PC-3 (cell line): ENCODE data around the gene ANXA6. TPM values are rescaled to one million over a fixed set of nuclear protein-coding genes. Genes with fewer than 3 reads are reported as not detected.

Experiments
- ATAC-seq: fragments of 200-7000 bp; cut with Tn5 transposase; 2 replicates; pipeline ENCODE4 v1.9.1; 2020; ENCODE audit warnings: mild to moderate bottlenecking, moderate library complexity
- BruUV-seq: library from RNA; stranded (reverse); fragments of 400-500 nt; replicated peaks from 2 replicates; lab custom pipeline; 2021; lab: Mats Ljungman, UMichigan
- CTCF ChIA-PET: fragments of 300-600 bp; sonication (Branson Sonifier 250); formaldehyde crosslinking; loops from one replicate; lab custom pipeline; 2022; ENCODE audit warnings: antibody characterized with exemption; lab: Charles Lee
- POLR2A ChIA-PET: fragments of 300-600 bp; sonication (Branson Sonifier 250); formaldehyde crosslinking; loops from one replicate; lab custom pipeline; 2022; ENCODE audit warnings: antibody characterized with exemption; ENCODE audit not compliant: unreplicated experiment; lab: Charles Lee
- DNase-seq: peaks from one replicate; pipeline ENCODE4 v3.0.0-alpha.2; 2015
- H2AFZ ChIP-seq: fragments of 300-600 bp; sonication (generic); 2 replicates; pipeline ENCODE4 v1.6.0; 2016; ENCODE audit warnings: antibody characterized with exemption, low read length
- H3F3A ChIP-seq: fragments of 300-600 bp; sonication (generic); one replicate; pipeline ENCODE4 v1.6.0; 2017; ENCODE audit warnings: antibody characterized with exemption, low read length, control low read depth, mild to moderate bottlenecking; ENCODE audit not compliant: unreplicated experiment
- H3K27ac ChIP-seq: fragments of 300-600 bp; sonication (generic); 2 replicates; pipeline ENCODE4 v1.5.1; 2016; ENCODE audit warnings: mild to moderate bottlenecking, low read length
- H3K27me3 ChIP-seq: fragments of 300-600 bp; sonication (generic); 2 replicates; pipeline ENCODE4 v1.6.1; 2016; ENCODE audit warnings: low read length, mixed read lengths
- H3K36me3 ChIP-seq: fragments of 300-600 bp; sonication (generic); 2 replicates; pipeline ENCODE4 v1.6.1; 2016; ENCODE audit warnings: low read depth, mixed run types, low read length, mixed read lengths
- H3K4me1 ChIP-seq: fragments of 300-600 bp; sonication (generic); 2 replicates; pipeline ENCODE4 v1.5.1; 2016; ENCODE audit warnings: low read length; ENCODE audit not compliant: insufficient read depth
- H3K4me2 ChIP-seq: fragments of 300-600 bp; sonication (generic); 2 replicates; pipeline ENCODE4 v1.6.0; 2016; ENCODE audit warnings: low read length
- H3K4me3 ChIP-seq: fragments of 300-600 bp; sonication (generic); 2 replicates; pipeline ENCODE4 v1.5.1; 2016; ENCODE audit warnings: mild to moderate bottlenecking, low read length, mixed read lengths
- H3K79me2 ChIP-seq: fragments of 300-600 bp; sonication (generic); 2 replicates; pipeline ENCODE4 v1.6.1; 2017; ENCODE audit warnings: low read length, mixed read lengths
- H3K9ac ChIP-seq: fragments of 300-600 bp; sonication (generic); 2 replicates; pipeline ENCODE4 v1.6.0; 2016; ENCODE audit warnings: mild to moderate bottlenecking, low read length
- H3K9me2 ChIP-seq: fragments of 300-600 bp; sonication (generic); replicated peaks from 2 replicates; pipeline ENCODE4 v1.6.1; 2016; ENCODE audit warnings: mixed run types, low read length, mixed read lengths
- H3K9me3 ChIP-seq: fragments of 300-600 bp; sonication (generic); 2 replicates; pipeline ENCODE4 v1.6.1; 2016; ENCODE audit warnings: low read length, mixed read lengths
- H4K20me1 ChIP-seq: fragments of 300-600 bp; sonication (generic); 2 replicates; pipeline ENCODE4 v1.6.1; 2016; ENCODE audit warnings: low read length, mixed read lengths
- CTCF ChIP-seq: fragments of 300-600 bp; sonication (generic); conservative IDR thresholded peaks from 2 replicates; pipeline ENCODE4 v1.5.1; 2017; ENCODE audit warnings: antibody characterized with exemption, low read depth, mild to moderate bottlenecking, low read length
- EZH2 ChIP-seq: fragments of 300-600 bp; sonication (generic); IDR thresholded peaks from one replicate; pipeline ENCODE4 v1.6.1; 2017; ENCODE audit warnings: antibody characterized with exemption, mild to moderate bottlenecking, low read length; ENCODE audit not compliant: unreplicated experiment
- EZH2phosphoT487 ChIP-seq: fragments of 300-600 bp; sonication (generic); IDR thresholded peaks from 2 replicates; pipeline ENCODE4 v1.6.1; 2018; ENCODE audit warnings: mild to moderate bottlenecking, antibody characterized with exemption, low read length, borderline replicate concordance
- intact Hi-C: fragments of 100-400 bp; cut with micrococcal nuclease; formaldehyde crosslinking; loops from 2 replicates; pipeline ENCODE4 v1.9.0; 2023
- total RNA-seq: library from RNA; depleted of rRNA; stranded (reverse); fragments of >200 nt; gene quantifications from 2 replicates; pipeline ENCODE4 v1.2.3, GENCODE V29; 2014

The ANXA6 gene
- total RNA-seq, 1 experiment from 2014 or later = 122 TPM

- Histone ChIP-seq H3K27ac (no peak overlapping the region), H2AFZ (peak overlapping the region; percentile 95), H3K4me3 (peak overlapping the region; percentile 67), H3K4me1 (peaks cover 28% of the 10 kb centered on the region), H3K9ac (peak overlapping the region; percentile 66), H3K36me3 (no peaks in the 10 kb centered on the region), H3K79me2 (peaks cover 31% of the 10 kb centered on the region), H3K27me3 (no peaks in the 10 kb centered on the region), H3K9me2 (no peaks in the 10 kb centered on the region), H3F3A (no peaks in the 10 kb centered on the region), H3K9me3 (no peaks in the 10 kb centered on the region), H4K20me1 (no peaks in the 10 kb centered on the region), H3K4me2 (peak overlapping the region; percentile 89)
- ChIA-PET CTCF (interaction anchor here (0.6 kb wide), 1 partner anchor 9 kb away, joined by 9 read pairs; no protein-coding TSS in a partner anchor), POLR2A (no interaction called here)
- no peak for DNase-seq
- no peak for TF ChIP-seq EZH2phosphoT487
- TF ChIP-seq CTCF = no peak
- no peak for TF ChIP-seq EZH2
- ATAC-seq = no peak
- no TSS peak for BruUV-seq
- intact Hi-C loops = no loop called here
Measured at GRCh38 chr5:151158287-151158661, 695 bp upstream of the ANXA6 start.

- H3K4me1 ChIP-seq = peaks cover 28% of the 10 kb centered on the region
- H3K27me3 ChIP-seq = no peaks in the 10 kb centered on the region
- H3F3A ChIP-seq = no peaks in the 10 kb centered on the region
- peaks cover 31% of the 10 kb centered on the region for H3K79me2 ChIP-seq
- H3K9me3 ChIP-seq = no peaks in the 10 kb centered on the region
- no peaks in the 10 kb centered on the region for H4K20me1 ChIP-seq
- peak overlapping the region; percentile 89 for H3K4me2 ChIP-seq
- H3K4me3 ChIP-seq = peak overlapping the region; percentile 67
- intact Hi-C loops = no loop called here
- H3K9me2 ChIP-seq = no peaks in the 10 kb centered on the region
- TF ChIP-seq CTCF (no peak), EZH2 (no peak), EZH2phosphoT487 (no peak)
- H2AFZ ChIP-seq = peak overlapping the region; percentile 95
- TSS peak; percentile 45 for BruUV-seq
- POLR2A ChIA-PET = interaction anchor here (0.6 kb wide), 1 partner anchor 154 kb away, joined by 15 read pairs; no protein-coding TSS in a partner anchor
- no peak for DNase-seq
- H3K36me3 ChIP-seq = no peaks in the 10 kb centered on the region
- H3K9ac ChIP-seq = peak overlapping the region; percentile 66
- CTCF ChIA-PET = interaction anchor here (0.6 to 0.7 kb wide), 2 partner anchors 82 to 96 kb away, joined by 3 to 4 read pairs; no protein-coding TSS in a partner anchor
- H3K27ac ChIP-seq = no peak overlapping the region
- peak; percentile 12; the same call in 1 of the 2 replicates for ATAC-seq
Measured at GRCh38 chr5:151156507-151157420, 815 bp downstream of the ANXA6 start.
